Stomach (tissue), 4 donors: Measurements from ENCODE around the gene ZFTA.
A peak's percentile ranks its signal among the peaks of the same experiment; 100 is the strongest.

Experiments
- CTCF ChIP-seq, 7 experiments: fragments of 450-650 bp in 4 of 7; fragments of 200-600 bp in 3 of 7; sonication (generic) in 3 of 7; IDR thresholded peaks; one replicate each; pipeline ENCODE4 v1.5.1; 2016 to 2019; ENCODE audit warnings: antibody characterized with exemption in 7 of 7, control low read depth in 2 of 7, mild to moderate bottlenecking in 1 of 7
- EP300 ChIP-seq: sonication (generic); formaldehyde crosslinking; IDR thresholded peaks from one replicate; pipeline ENCODE4 v1.6.1; 2017; ENCODE audit warnings: antibody characterized with exemption

GRCh38 chr11:63738720-63739360 lies 29.7 kb downstream of the ZFTA start:
- TF ChIP-seq CTCF (IDR thresholded peaks at IDR 0.05) (peak in 6 of 7 experiments; percentile 11 to 99 (median 90)), EP300 (no peak)
